Right lobe of liver (tissue), 4 donors: Measurements from ENCODE around the gene ASCC1.

ENCODE experiments used
- POLR2A ChIP-seq: fragments of 450-650 bp; IDR thresholded peaks from one replicate; pipeline ENCODE4 v1.6.1; 2017; ENCODE audit warnings: antibody characterized with exemption, mild to moderate bottlenecking
- TF ChIP-seq, protein P1 (sequence below), 4 donors: fragments of 200-600 bp in 3 of 4; fragments of 450-650 bp in 1 of 4; IDR thresholded peaks; one replicate each; pipeline versions ENCODE4 v1.5.1 to v1.8.0; 2016 to 2022; ENCODE audit warnings: antibody characterized with exemption in 4 of 4, mild to moderate bottlenecking in 2 of 4
- donor health status: DM: no; HTN: no; CAD: no.
- donor health status: DM: no; HTN: no; CAD: no.
- donor health status: DM: no; HTN: yes; CAD: no.

DNA sequence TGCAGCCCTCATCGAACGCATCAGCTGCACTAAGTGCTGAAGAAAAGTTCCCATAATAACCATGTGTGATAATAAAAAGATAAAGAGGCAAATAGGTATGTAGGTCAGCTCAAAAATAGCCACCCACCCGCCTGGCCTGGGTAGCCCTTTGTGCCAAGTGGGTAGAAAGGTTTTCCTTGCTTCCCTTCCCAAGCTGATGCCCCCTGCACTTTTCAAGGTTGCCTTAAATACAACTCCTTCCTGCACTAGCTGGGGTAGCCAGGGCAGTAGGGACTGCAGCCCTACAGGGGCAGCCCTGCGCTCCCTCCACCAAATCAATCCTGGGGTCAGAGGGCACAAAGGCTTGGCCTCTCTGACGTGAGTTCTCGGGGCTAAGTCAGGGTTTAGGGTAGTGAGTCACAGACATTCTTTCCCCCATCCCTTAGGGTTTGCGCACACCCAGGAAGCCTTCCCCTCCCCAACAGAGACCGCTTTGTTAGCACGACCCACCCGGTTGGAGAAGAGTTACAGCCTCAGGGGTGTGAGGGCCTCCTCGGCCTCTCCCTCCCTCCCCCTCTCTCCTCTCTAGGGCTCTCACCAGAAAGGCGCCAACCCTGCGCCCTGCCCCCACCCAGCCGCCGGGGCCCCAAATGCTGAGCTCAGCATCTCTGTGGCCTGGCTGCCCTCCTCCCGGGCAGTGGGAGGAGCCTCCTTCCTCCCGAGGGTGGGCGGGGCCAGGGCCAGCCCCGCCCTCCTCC, 44.3 kb upstream of the ASCC1 start:
- TF ChIP-seq POLR2A = peak; percentile 37
- TF ChIP-seq, protein P1, sequence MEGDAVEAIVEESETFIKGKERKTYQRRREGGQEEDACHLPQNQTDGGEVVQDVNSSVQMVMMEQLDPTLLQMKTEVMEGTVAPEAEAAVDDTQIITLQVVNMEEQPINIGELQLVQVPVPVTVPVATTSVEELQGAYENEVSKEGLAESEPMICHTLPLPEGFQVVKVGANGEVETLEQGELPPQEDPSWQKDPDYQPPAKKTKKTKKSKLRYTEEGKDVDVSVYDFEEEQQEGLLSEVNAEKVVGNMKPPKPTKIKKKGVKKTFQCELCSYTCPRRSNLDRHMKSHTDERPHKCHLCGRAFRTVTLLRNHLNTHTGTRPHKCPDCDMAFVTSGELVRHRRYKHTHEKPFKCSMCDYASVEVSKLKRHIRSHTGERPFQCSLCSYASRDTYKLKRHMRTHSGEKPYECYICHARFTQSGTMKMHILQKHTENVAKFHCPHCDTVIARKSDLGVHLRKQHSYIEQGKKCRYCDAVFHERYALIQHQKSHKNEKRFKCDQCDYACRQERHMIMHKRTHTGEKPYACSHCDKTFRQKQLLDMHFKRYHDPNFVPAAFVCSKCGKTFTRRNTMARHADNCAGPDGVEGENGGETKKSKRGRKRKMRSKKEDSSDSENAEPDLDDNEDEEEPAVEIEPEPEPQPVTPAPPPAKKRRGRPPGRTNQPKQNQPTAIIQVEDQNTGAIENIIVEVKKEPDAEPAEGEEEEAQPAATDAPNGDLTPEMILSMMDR (IDR thresholded peaks at IDR 0.05) = no peak
